K562 (cell line): ENCODE results near the gene ZNF582. TPM values are rescaled to one million over a fixed set of nuclear protein-coding genes. Genes with fewer than 3 reads are reported as not detected.

Experiments used
- ATAC-seq: fragments of 200-7000 bp; cut with Tn5 transposase; 3 replicates; pipeline ENCODE4 v1.9.1; 2020; ENCODE audit warnings: moderate library complexity
- BruUV-seq: library from RNA; stranded (reverse); fragments of 400-500 nt; replicated peaks from 2 replicates; lab custom pipeline; 2021; lab: Mats Ljungman, UMichigan
- CTCF ChIA-PET: fragments of 300-600 bp; formaldehyde crosslinking; extraction: SDS; loops from one replicate; lab custom pipeline; 2021; ENCODE audit warnings: low intra/inter-chr PET ratio; lab: Yijun Ruan, JAX
- POLR2A ChIA-PET: fragments of 300-600, 350-650 bp; sonication (Branson Sonifier 250); formaldehyde crosslinking; extraction: SDS; loops from one replicate; lab custom pipeline; 2021; ENCODE audit warnings: antibody characterized with exemption, inconsistent platforms; lab: Yijun Ruan, JAX
- DNase-seq, 4 experiments: peaks; one replicate each; pipeline versions ENCODE4 v3.0.0 to v3.0.0-alpha.2; 2011 to 2018; ENCODE audit warnings: low spot score in 3 of 4, mixed read lengths in 3 of 4; ENCODE audit errors: extremely low read depth in 1 of 4
- FAIRE-seq: peaks from 2 replicates; lab custom pipeline; 2011; peaks lifted over from hg19 to GRCh38; lab: Jason Lieb, UNC
- H2AFZ ChIP-seq: 2 replicates; pipeline ENCODE4 v1.6.0; 2011; ENCODE audit warnings: low read depth, low read length, control low read depth, inconsistent platforms
- H3K27ac ChIP-seq: fragments of 200-600 bp; 3 replicates; pipeline ENCODE4 v1.8.0; 2011; ENCODE audit warnings: low read depth, mild to moderate bottlenecking, control low read depth, inconsistent platforms, low read length, moderate library complexity, mixed read lengths; ENCODE audit errors: extremely low read depth
- H3K27me3 ChIP-seq, 2 experiments: fragments of 300-600 bp in 1 of 2; 2 replicates in 1 of 2; 3 replicates in 1 of 2; pipeline versions ENCODE4 v1.6.0 to v1.8.0; 2011; ENCODE audit warnings: inconsistent platforms in 2 of 2, low read length in 2 of 2, mild to moderate bottlenecking in 1 of 2, mixed read lengths in 1 of 2, moderate library complexity in 1 of 2; ENCODE audit not compliant: control insufficient read depth in 2 of 2, insufficient read depth in 2 of 2
- H3K36me3 ChIP-seq: fragments of 300-600 bp; 3 replicates; pipeline ENCODE4 v1.8.0; 2011; ENCODE audit warnings: mild to moderate bottlenecking, low read length, inconsistent platforms; ENCODE audit not compliant: control insufficient read depth, insufficient read depth
- H3K4me1 ChIP-seq, 2 experiments: fragments of 200-600 bp in 1 of 2; replicated peaks in 1 of 2; 2 replicates in 1 of 2; 3 replicates in 1 of 2; pipeline versions ENCODE4 v1.5.1 to v1.8.0; 2011; ENCODE audit warnings: inconsistent platforms in 2 of 2, low read length in 2 of 2, mild to moderate bottlenecking in 1 of 2, mixed read lengths in 1 of 2, moderate library complexity in 1 of 2; ENCODE audit not compliant: control insufficient read depth in 2 of 2, insufficient read depth in 2 of 2
- H3K4me2 ChIP-seq: 2 replicates; pipeline ENCODE4 v1.6.1; 2011; ENCODE audit warnings: low read length, control low read depth, inconsistent platforms, mixed read lengths; ENCODE audit not compliant: insufficient read depth
- H3K4me3 ChIP-seq: fragments of 200-600 bp; sonication (generic), shearing (Covaris generic); 2 replicates; pipeline ENCODE4 v1.5.1; 2016; ENCODE audit warnings: control low read depth, inconsistent platforms
- H3K79me2 ChIP-seq: fragments of 200-600 bp; 3 replicates; pipeline ENCODE4 v1.8.0; 2011; ENCODE audit warnings: low read length, inconsistent platforms; ENCODE audit not compliant: control insufficient read depth, insufficient read depth
- H3K9ac ChIP-seq, 2 experiments: 2 replicates each; pipeline versions ENCODE4 v1.6.0 to v1.6.1; 2011; ENCODE audit warnings: low read depth in 2 of 2, low read length in 2 of 2, control low read depth in 1 of 2, inconsistent platforms in 1 of 2, mild to moderate bottlenecking in 1 of 2, mixed read lengths in 1 of 2; ENCODE audit not compliant: insufficient read depth in 1 of 2
- H3K9me1 ChIP-seq: one replicate; pipeline ENCODE4 v1.6.0; 2011; ENCODE audit warnings: inconsistent platforms, mild to moderate bottlenecking, low read length, moderate library complexity; ENCODE audit not compliant: control insufficient read depth, insufficient read depth
- H3K9me3 ChIP-seq: replicated peaks from 2 replicates; pipeline ENCODE4 v1.5.1; 2011; ENCODE audit warnings: low read depth, low read length, inconsistent platforms; ENCODE audit not compliant: control insufficient read depth, insufficient read depth
- H4K20me1 ChIP-seq: replicated peaks from 2 replicates; pipeline ENCODE4 v1.6.1; 2011; ENCODE audit warnings: low read length, inconsistent platforms, mixed read lengths; ENCODE audit not compliant: control insufficient read depth, insufficient read depth
- ARNT ChIP-seq, 2 experiments: fragments of 450-650 bp; IDR thresholded peaks; 2 replicates each; pipeline ENCODE4 v1.6.1; 2016; ENCODE audit warnings: mild to moderate bottlenecking in 1 of 2
- FOXJ3 ChIP-seq: sonication (generic); formaldehyde crosslinking; IDR thresholded peaks from 2 replicates; pipeline ENCODE4 v1.4.0; 2020; ENCODE audit warnings: mild to moderate bottlenecking, missing genetic modification reagents
- GTF2F1 ChIP-seq: IDR thresholded peaks from 2 replicates; pipeline ENCODE4 v1.6.1; 2011; ENCODE audit warnings: low read depth, low read length, improper control_type of control experiment
- HDGF ChIP-seq: fragments of 450-650 bp; IDR thresholded peaks from 2 replicates; pipeline ENCODE4 v1.6.1; 2016
- MAZ ChIP-seq, 2 experiments: fragments of 450-650 bp in 1 of 2; sonication (generic) in 1 of 2; formaldehyde crosslinking; IDR thresholded peaks in 1 of 2; conservative IDR thresholded peaks in 1 of 2; 2 replicates each; pipeline versions ENCODE4 v1.4.0 to v1.5.0; 2020; ENCODE audit warnings: mild to moderate bottlenecking in 1 of 2, missing genetic modification reagents in 1 of 2
- NCOA2 ChIP-seq, 2 experiments: fragments of 450-650 bp; IDR thresholded peaks; 2 replicates each; pipeline ENCODE4 v1.6.1; 2018; ENCODE audit warnings: mild to moderate bottlenecking in 2 of 2, moderate library complexity in 1 of 2; ENCODE audit not compliant: partially characterized antibody in 2 of 2
- PCBP2 ChIP-seq: fragments of 200-400 bp; formaldehyde crosslinking; IDR thresholded peaks from 2 replicates; pipeline ENCODE4 v1.6.1; 2018; ENCODE audit warnings: low read length, low read depth, mild to moderate bottlenecking, moderate library complexity; ENCODE audit not compliant: poor library complexity, severe bottlenecking
- RERE ChIP-seq: sonication (generic); formaldehyde crosslinking; IDR thresholded peaks from 2 replicates; pipeline ENCODE4 v1.8.0; 2023; ENCODE audit warnings: missing genetic modification reagents, mild to moderate bottlenecking, borderline replicate concordance
- STAG1 ChIP-seq: sonication (generic); formaldehyde crosslinking; IDR thresholded peaks from 2 replicates; pipeline ENCODE4 v1.5.0; 2020; ENCODE audit warnings: missing genetic modification reagents, borderline replicate concordance
- TRIM24 ChIP-seq, 2 experiments: fragments of 450-650 bp; IDR thresholded peaks; 2 replicates each; pipeline ENCODE4 v1.6.1; 2016
- ZFX ChIP-seq: sonication (generic); formaldehyde crosslinking; IDR thresholded peaks from 2 replicates; pipeline ENCODE4 v1.8.0; 2022; ENCODE audit warnings: mild to moderate bottlenecking, missing genetic modification reagents, moderate library complexity
- ZNF75A ChIP-seq: fragments of 450-650 bp; formaldehyde crosslinking; IDR thresholded peaks from 2 replicates; pipeline ENCODE4 v1.4.0; 2020; ENCODE audit warnings: mild to moderate bottlenecking
- WGBS: fragments of 100-300 bp; shearing (Covaris generic); methylation state at CpG from one replicate; pipeline ENCODE4 v1.1.6; 2016; ENCODE audit warnings: low coverage, mixed read lengths; ENCODE audit not compliant: insufficient coverage; ENCODE audit errors: missing lambda C conversion rate; 5-methylcytosine and 5-hydroxymethylcytosine counted together
- in situ Hi-C: fragments of 300-500 bp; cut with MboI; formaldehyde crosslinking; loops from 4 replicates; pipeline ENCODE4 v1.15.0; 2018; ENCODE audit warnings: inconsistent platforms, mixed read lengths
- intact Hi-C: fragments of 100-400 bp; cut with micrococcal nuclease; formaldehyde crosslinking; loops from 2 replicates; pipeline ENCODE4 v1.14.2; 2022
- polyA plus RNA-seq, 8 experiments: library from polyadenylated mRNA; depleted of rRNA in 4 of 8; stranded (reverse) in 5 of 8; unstranded in 3 of 8; fragments of >200 nt; fragmentation: Nextera tagmentation in 2 of 8; fragmentation: Illumina TruSeq in 1 of 8; extraction: Ambion mirVana in 2 of 8; extraction: Trizol in 1 of 8; gene quantifications; 2 replicates each; pipeline versions ENCODE4 v1.2.1 to v1.2.3, GENCODE V29; 2011 to 2014; ENCODE audit warnings: inconsistent platforms in 1 of 8, missing spikeins in 1 of 8
- total RNA-seq, 7 experiments: library from RNA; depleted of rRNA in 6 of 7; stranded (reverse); fragments of >200 nt in 6 of 7; fragmentation: Illumina TruSeq in 2 of 7; extraction: Trizol in 2 of 7; gene quantifications; 2 replicates each; pipeline versions ENCODE4 v1.2.1 to v1.2.3, GENCODE V29; 2011 to 2021; ENCODE audit warnings: low replicate concordance in 1 of 7
- TF ChIP-seq, protein P1 (sequence below): fragments of 250-450 bp; sonication (Bioruptor Pico); IDR thresholded peaks from 2 replicates; pipeline ENCODE4 v1.5.1; 2021; ENCODE audit warnings: mild to moderate bottlenecking
- TF ChIP-seq, protein P2 (sequence below): fragments of 250-450 bp; sonication (Bioruptor Pico); IDR thresholded peaks from 2 replicates; pipeline ENCODE4 v1.4.0; 2020; ENCODE audit warnings: mild to moderate bottlenecking, moderate library complexity

The ZNF582 gene
- total and polyA plus RNA-seq, 9 of the 15 experiments (the other 6 are each of a cell fraction or from before 2014, with no cell fraction given), result 0.72 to 3.3 (median 1.6) TPM

- Histone ChIP-seq H3K9me1 (no peaks in the 10 kb centered on the region), H3K27me3 (no peaks in the 10 kb centered on the region), H3K9ac (no peak overlapping the region), H3K79me2 (0 out of 3 replicates have a peak, but pooled peaks cover 2% of the 10 kb centered on the region), H3K9me3 (peaks cover 17% of the 10 kb centered on the region), H2AFZ (no peak overlapping the region), H3K4me3 (no peak overlapping the region), H3K4me1 (no peaks in the 10 kb centered on the region), H4K20me1 (no peaks in the 10 kb centered on the region), H3K27ac (no peak overlapping the region), H3K4me2 (no peak overlapping the region), H3K36me3 (peaks cover 62% of the 10 kb centered on the region)
- WGBS, result 63% methylated on average over 11 of the region's 11 CpGs
- no TSS peak for BruUV-seq
- ChIA-PET CTCF (no interaction called here), POLR2A (no interaction called here)
- in situ Hi-C loops, result no loop called here
- DNase-seq (no peak), ATAC-seq (no peak), FAIRE-seq (no peak)
- intact Hi-C loops, result no loop called here
- no peak for TF ChIP-seq MAZ (CRISPR knock-in tag; conservative IDR thresholded peaks at IDR 0.05 in 1 of 2, IDR thresholded peaks at IDR 0.05 in 1 of 2)
- TF ChIP-seq PCBP2, result no peak
- no peak for TF ChIP-seq FOXJ3 (CRISPR knock-in tag)
- TF ChIP-seq RERE (CRISPR knock-in tag), result no peak
- TF ChIP-seq, protein P1, sequence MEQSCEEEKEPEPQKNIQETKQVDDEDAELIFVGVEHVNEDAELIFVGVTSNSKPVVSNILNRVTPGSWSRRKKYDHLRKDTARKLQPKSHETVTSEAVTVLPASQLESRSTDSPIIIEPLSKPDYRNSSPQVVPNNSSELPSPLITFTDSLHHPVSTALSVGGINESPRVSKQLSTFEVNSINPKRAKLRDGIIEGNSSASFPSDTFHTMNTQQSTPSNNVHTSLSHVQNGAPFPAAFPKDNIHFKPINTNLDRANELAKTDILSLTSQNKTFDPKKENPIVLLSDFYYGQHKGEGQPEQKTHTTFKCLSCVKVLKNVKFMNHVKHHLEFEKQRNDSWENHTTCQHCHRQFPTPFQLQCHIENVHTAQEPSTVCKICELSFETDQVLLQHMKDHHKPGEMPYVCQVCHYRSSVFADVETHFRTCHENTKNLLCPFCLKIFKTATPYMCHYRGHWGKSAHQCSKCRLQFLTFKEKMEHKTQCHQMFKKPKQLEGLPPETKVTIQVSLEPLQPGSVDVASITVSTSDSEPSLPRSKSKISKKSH, result no peak
- TF ChIP-seq ZNF75A (CRISPR knock-in tag), result no peak
- no peak for TF ChIP-seq TRIM24 (IDR thresholded peaks at IDR 0.05)
- TF ChIP-seq STAG1 (CRISPR knock-in tag), result no peak
- no peak for TF ChIP-seq ARNT (IDR thresholded peaks at IDR 0.05)
- no peak for TF ChIP-seq HDGF
- TF ChIP-seq GTF2F1, result no peak
- TF ChIP-seq ZFX (CRISPR knock-in tag), result no peak
- no peak for TF ChIP-seq NCOA2 (IDR thresholded peaks at IDR 0.05; ENCODE audit: partially characterized antibody in 2 of 2)
- TF ChIP-seq, protein P2, sequence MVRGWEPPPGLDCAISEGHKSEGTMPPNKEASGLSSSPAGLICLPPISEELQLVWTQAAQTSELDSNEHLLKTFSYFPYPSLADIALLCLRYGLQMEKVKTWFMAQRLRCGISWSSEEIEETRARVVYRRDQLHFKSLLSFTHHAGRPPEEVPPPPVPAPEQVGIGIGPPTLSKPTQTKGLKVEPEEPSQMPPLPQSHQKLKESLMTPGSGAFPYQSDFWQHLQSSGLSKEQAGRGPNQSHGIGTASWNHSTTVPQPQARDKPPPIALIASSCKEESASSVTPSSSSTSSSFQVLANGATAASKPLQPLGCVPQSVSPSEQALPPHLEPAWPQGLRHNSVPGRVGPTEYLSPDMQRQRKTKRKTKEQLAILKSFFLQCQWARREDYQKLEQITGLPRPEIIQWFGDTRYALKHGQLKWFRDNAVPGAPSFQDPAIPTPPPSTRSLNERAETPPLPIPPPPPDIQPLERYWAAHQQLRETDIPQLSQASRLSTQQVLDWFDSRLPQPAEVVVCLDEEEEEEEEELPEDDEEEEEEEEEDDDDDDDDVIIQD, result no peak
These were observed 16.0 kb downstream of the ZNF582 start for GRCh38 chr19:56377105-56377924.
